ENCODE results near the gene SEMA5A. TPM values are rescaled to one million over a fixed set of nuclear protein-coding genes. Genes with fewer than 3 reads are reported as not detected.

The SEMA5A gene
- polyA plus RNA-seq, 3 donors: not detected

DNA sequence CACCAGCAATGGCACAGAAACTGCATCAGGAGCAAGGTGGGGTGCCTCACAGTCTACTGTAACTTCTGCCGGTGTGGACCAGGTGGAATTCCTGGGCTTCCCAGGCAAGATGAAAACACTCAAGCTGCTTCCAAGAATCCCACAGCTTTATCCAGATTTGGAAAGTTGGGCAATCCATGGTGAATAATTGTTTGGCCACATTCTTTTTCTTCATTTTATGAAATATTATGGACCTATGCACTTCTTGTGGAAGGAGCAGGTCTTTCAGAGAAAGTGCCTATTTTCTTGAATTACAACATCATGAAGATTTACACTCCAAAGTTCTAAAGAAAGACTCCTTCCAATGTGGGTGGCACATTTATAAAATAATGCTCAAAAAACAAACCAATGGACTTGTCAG, 503.6 kb downstream of the SEMA5A start:
- Histone ChIP-seq H3K27me3 (ENCODE audit: control insufficient read depth in 2 of 2, insufficient read depth in 2 of 2, low read length in 2 of 2) (no peaks in the 10 kb centered on the region), H3K4me3 (replicated peaks in 1 of 3; ENCODE audit: low read depth in 2 of 3, low read length in 3 of 3) (no peak overlapping the region), H3K9me3 (replicated peaks in 1 of 2; ENCODE audit: control insufficient read depth in 1 of 2, insufficient read depth in 1 of 2, low read length in 2 of 2) (peaks cover 0 to 6% of the 10 kb centered on the region in 2 donors), H4K20me1 (ENCODE audit: insufficient read depth, low read length) (no peaks in the 10 kb centered on the region), H3K4me1 (ENCODE audit: control insufficient read depth in 1 of 2, insufficient read depth in 2 of 2, low read length in 2 of 2) (no peaks in the 10 kb centered on the region), H2AFZ (ENCODE audit: insufficient read depth, low read depth, low read length, poor library complexity, severe bottlenecking) (no peak overlapping the region), H3K4me2 (replicated peaks; ENCODE audit: extremely low read depth, low read length, poor library complexity, severe bottlenecking) (no peak overlapping the region), H3K36me3 (replicated peaks in 1 of 2; ENCODE audit: control insufficient read depth in 1 of 2, insufficient read depth in 2 of 2, low read length in 2 of 2) (no peaks in the 10 kb centered on the region), H3K9ac (ENCODE audit: insufficient read depth, low read length, poor library complexity, severe bottlenecking) (no peak overlapping the region), H3K27ac (ENCODE audit: low read depth in 1 of 2, low read length in 2 of 2) (no peak overlapping the region), H3K79me2 (ENCODE audit: insufficient read depth, low read length) (no peaks in the 10 kb centered on the region)
- Mint-ChIP-seq H3K4me1 (no peaks in the 10 kb centered on the region), H3K4me3 (no peak overlapping the region), H3K9me3 (peaks cover 1 to 16% (median 9%) of the 10 kb centered on the region in 7 donors), H3K27me3 (ENCODE audit: low read depth in 3 of 3) (peaks cover 0 to 2% (median 0%) of the 10 kb centered on the region in 3 donors), H3K27ac (no peak overlapping the region), H3K36me3 (no peaks in the 10 kb centered on the region)
- TF ChIP-seq, protein P1, sequence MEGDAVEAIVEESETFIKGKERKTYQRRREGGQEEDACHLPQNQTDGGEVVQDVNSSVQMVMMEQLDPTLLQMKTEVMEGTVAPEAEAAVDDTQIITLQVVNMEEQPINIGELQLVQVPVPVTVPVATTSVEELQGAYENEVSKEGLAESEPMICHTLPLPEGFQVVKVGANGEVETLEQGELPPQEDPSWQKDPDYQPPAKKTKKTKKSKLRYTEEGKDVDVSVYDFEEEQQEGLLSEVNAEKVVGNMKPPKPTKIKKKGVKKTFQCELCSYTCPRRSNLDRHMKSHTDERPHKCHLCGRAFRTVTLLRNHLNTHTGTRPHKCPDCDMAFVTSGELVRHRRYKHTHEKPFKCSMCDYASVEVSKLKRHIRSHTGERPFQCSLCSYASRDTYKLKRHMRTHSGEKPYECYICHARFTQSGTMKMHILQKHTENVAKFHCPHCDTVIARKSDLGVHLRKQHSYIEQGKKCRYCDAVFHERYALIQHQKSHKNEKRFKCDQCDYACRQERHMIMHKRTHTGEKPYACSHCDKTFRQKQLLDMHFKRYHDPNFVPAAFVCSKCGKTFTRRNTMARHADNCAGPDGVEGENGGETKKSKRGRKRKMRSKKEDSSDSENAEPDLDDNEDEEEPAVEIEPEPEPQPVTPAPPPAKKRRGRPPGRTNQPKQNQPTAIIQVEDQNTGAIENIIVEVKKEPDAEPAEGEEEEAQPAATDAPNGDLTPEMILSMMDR (IDR thresholded peaks at IDR 0.05): no peak
- no peak for DNase-seq
- intact Hi-C loops (cut with micrococcal nuclease): no loop called here
- 88% methylated on average over 1 of the region's 1 CpG for WGBS (ENCODE audit: insufficient coverage)

- Histone ChIP-seq H3K4me3 (replicated peaks in 1 of 3; ENCODE audit: low read depth in 2 of 3, low read length in 3 of 3) (no peak overlapping the region), H3K9ac (ENCODE audit: insufficient read depth, low read length, poor library complexity, severe bottlenecking) (no peak overlapping the region), H3K9me3 (replicated peaks in 1 of 2; ENCODE audit: control insufficient read depth in 1 of 2, insufficient read depth in 1 of 2, low read length in 2 of 2) (peaks cover 0 to 3% of the 10 kb centered on the region in 2 donors), H3K27me3 (ENCODE audit: control insufficient read depth in 2 of 2, insufficient read depth in 2 of 2, low read length in 2 of 2) (no peaks in the 10 kb centered on the region), H3K4me1 (ENCODE audit: control insufficient read depth in 1 of 2, insufficient read depth in 2 of 2, low read length in 2 of 2) (no peaks in the 10 kb centered on the region), H3K79me2 (ENCODE audit: insufficient read depth, low read length) (no peaks in the 10 kb centered on the region), H3K27ac (ENCODE audit: low read depth in 1 of 2, low read length in 2 of 2) (no peak overlapping the region), H3K4me2 (replicated peaks; ENCODE audit: extremely low read depth, low read length, poor library complexity, severe bottlenecking) (no peak overlapping the region), H4K20me1 (ENCODE audit: insufficient read depth, low read length) (no peaks in the 10 kb centered on the region), H2AFZ (ENCODE audit: insufficient read depth, low read depth, low read length, poor library complexity, severe bottlenecking) (no peak overlapping the region), H3K36me3 (replicated peaks in 1 of 2; ENCODE audit: control insufficient read depth in 1 of 2, insufficient read depth in 2 of 2, low read length in 2 of 2) (no peaks in the 10 kb centered on the region)
- H3K4me3 Mint-ChIP-seq: no peak overlapping the region
- intact Hi-C loops (cut with micrococcal nuclease): no loop called here
- peaks cover 1 to 11% (median 9%) of the 10 kb centered on the region in 7 donors for H3K9me3 Mint-ChIP-seq
- H3K36me3 Mint-ChIP-seq: no peaks in the 10 kb centered on the region
- TF ChIP-seq, protein P1 (IDR thresholded peaks at IDR 0.05): no peak
- no peak for DNase-seq
- peaks cover 0 to 2% (median 0%) of the 10 kb centered on the region in 3 donors for H3K27me3 Mint-ChIP-seq (ENCODE audit: low read depth in 3 of 3)
- H3K27ac Mint-ChIP-seq: no peak overlapping the region
- H3K4me1 Mint-ChIP-seq: no peaks in the 10 kb centered on the region
- WGBS (ENCODE audit: insufficient coverage): no CpG with 5 or more reads among the region's 2 CpGs
These were observed 505.4 kb downstream of the SEMA5A start for GRCh38 chr5:9040475-9040874.
